HG03354 (cell line): ENCODE measurements around the gene CHPF.

Source experiments
- ATAC-seq: cut with Tn5 transposase; IDR thresholded peaks from one replicate; pipeline ENCODE4 v1.9.1; 2021; ENCODE audit warnings: mild to moderate bottlenecking; ENCODE audit not compliant: unreplicated experiment, poor library complexity, severe bottlenecking

The CHPF gene

GRCh38 chr2:219516888-219517287 lies 26.7 kb downstream of the CHPF start:
- no peak for ATAC-seq

DNA sequence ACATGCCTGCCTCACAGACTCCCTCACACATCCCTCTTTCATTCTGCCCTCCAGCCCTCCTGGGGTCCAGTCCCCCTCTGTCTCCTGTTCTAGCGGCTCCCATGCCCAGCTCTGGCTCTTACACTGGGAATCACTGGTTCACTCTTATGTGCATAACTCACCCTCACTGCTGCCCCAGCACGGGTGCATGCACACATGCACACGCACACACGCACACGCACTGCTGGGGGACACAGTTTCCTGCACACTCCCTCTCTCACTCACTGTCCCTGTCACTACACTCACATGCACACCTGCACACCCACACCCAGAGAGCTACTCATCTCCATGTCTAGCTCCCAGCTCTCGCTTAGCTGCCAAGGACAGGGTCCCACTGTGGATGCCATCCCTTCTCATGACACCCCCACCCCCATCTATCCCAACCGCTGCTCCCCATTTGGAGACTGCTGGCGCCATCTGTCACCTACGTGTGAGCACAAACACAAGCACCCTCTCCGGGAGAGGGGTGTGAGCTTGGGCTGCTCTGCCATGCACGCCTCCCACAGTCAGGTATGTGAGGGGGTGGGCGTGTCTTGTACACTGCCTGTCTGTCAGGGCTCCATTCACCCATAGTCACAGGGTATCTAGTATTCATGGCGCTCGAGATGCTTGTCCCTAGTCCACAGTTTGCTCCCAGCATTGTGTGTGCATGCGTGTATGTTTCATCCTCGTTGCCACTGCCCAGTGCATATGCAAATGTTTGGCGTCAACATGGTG lies 27.6 kb downstream of the CHPF start:
- ATAC-seq, result no peak

DNA sequence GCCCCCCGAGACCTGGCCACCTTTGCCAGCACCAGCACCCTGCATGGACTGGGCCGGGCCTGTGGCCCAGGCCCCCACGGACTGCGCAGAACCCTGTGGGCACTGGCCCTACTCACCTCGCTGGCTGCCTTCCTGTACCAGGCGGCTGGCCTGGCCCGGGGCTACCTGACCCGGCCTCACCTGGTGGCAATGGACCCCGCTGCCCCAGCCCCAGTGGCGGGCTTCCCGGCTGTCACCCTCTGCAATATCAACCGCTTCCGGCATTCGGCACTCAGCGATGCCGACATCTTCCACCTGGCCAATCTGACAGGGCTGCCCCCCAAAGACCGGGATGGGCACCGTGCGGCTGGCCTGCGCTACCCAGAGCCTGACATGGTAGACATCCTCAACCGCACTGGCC lies 28.8 kb downstream of the CHPF start:
- ATAC-seq, result no peak

- no peak for ATAC-seq
Observed at GRCh38 chr2:219514196-219514761, 29.3 kb downstream of the CHPF start, which contains the start of gene ASIC4. ASIC4 (plus strand) TSS chr2:219514482; CDS start chr2:219514725, 243 bp downstream.

GRCh38 chr2:219513787-219514186 lies 29.8 kb downstream of the CHPF start:
- ATAC-seq, result no peak

DNA sequence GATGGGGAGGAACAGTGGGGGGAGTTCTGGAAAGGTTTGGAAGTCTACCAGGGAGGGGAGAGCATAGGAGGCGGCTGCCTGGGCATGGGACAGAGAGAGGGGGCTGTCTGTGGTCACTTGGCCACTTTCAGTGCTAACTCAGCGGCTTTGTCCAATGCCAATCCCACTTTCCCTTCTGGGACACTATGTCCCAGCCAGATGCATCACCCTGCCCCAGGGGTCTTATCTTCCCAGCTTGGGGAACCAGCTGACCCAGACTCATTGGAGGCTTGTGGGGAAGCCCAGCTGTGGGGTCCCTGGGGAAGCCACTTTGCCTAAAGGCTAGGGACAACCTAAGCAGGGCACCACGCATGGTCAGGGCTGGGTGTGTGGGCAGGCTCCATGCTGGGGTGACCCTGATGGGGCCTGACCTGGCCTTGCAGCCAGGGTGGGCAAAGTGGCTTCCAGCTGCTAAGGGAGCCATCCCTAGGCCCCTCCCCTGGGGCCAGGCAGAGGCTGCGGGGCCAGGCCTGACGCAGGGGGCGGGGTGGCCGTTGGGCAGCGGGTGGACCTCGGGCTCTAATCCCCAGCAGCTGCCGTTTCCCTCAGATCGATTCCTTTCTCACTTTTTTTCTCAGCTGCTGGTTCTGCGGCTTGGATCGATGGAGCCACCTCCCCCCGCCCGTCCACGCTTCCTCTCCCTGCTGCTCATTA lies 30.9 kb downstream of the CHPF start:
- ATAC-seq, result no peak

DNA sequence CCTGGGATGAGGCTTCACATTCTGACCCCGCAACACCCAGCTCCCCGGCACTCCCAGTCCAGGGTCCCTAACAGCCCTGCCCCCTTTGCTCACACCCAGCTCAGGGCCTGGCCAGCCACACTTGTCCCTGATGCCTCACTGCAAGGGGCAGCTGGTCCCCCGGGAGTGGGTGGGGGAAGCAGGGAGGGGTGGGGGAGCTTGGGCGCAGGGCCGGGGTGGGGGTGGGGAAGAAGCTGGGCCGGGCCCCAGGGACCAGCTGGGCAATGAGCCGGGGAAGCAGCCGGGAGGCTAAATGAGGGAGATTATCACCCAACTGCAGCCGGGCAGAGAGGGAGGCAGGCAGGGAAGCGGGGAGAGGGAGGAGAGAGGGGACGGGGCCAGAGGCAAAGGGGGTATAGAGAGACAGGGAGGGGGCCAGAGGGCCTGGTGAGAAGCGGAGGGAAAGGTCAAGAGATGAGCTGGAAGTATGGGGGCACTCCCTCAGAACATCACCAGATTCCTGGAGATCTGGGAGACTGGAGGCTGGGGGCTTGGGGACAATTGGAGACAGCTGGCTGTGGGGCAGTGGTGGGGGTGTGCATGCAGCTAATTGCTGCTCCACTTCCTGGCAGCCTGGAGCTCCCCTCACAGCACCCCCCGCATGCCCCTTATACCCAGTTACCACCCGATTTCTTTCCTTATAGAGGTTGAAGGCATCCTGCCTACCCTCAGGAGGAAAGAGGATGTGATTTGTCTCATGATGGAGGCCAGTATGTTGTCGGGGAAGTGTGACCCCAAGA lies 31.9 kb downstream of the CHPF start:
- ATAC-seq, result no peak

DNA sequence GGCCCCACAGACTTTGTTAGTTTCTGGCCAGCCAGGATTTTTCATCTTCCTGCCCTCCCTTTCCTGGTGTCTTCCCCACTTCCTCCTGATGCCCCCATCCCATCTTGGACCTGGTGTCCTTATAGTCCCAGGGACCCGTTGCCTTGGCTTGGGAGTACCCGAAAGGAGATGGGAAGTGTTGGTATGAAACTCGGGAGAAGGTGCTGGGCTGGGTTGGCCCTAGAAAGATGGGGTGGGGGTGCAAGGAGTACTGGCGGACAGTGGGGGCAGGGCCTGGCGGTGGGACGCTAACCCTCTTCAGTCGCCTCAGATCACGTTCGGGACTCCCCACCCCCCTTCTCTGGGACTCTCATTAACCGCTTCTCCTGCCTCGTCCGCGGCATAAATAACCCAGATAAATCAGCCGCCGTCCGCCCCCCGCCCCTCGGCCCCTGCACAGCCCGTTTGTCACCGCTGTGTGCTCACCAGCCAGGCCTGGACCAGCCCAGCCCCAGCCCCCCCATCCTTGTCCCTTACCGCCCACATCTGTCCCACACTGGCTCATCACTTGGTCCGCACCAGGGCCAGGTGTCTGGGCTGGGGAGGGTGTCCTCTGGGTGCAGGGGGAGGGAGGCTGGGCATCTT lies 33.0 kb downstream of the CHPF start:
- no peak for ATAC-seq

GRCh38 chr2:219509780-219510511 lies 33.7 kb downstream of the CHPF start:
- ATAC-seq, result peak; percentile 61

GRCh38 chr2:219508971-219509779 lies 34.4 kb downstream of the CHPF start:
- ATAC-seq, result peak; percentile 18

DNA sequence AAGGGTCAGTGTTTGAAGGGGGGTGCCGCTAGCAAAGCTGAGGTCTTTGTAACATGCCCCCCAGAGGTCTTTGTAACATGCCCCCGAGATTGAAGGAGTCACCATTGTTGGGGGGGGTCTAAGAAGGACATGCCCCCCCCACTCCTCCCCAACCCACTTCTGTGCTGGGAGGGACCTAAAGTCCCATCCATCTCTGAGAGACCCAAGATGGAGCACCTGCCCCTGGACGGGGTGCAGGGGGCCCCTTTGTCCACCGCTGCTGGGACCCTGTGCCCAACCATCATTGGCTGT lies 35.2 kb downstream of the CHPF start:
- ATAC-seq, result no peak

- ATAC-seq, result no peak
Observed at GRCh38 chr2:219507581-219508443, 35.8 kb downstream of the CHPF start.

GRCh38 chr2:219506802-219507526 lies 36.6 kb downstream of the CHPF start:
- ATAC-seq, result no peak

GRCh38 chr2:219506153-219506801 lies 37.3 kb downstream of the CHPF start:
- no peak for ATAC-seq

DNA sequence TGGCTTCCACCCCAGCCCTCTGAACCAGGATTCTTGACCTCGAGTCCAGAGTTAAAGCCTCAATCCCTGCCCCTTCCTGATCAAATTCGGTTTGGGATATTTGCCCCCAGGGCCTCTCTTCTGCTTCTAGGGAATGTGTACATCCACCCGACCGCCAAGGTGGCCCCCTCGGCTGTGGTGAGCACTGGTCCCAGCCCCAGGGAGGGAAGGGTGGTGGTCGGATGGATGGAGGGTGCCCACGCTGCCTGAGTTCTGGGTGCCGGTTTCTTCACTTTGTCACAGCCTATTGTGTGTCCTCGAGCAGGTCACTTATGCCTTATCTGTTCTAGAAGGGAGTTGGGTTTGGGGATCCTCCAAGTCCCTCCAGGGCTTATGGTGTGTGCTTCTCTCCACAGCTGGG lies 38.0 kb downstream of the CHPF start:
- ATAC-seq, result no peak

DNA sequence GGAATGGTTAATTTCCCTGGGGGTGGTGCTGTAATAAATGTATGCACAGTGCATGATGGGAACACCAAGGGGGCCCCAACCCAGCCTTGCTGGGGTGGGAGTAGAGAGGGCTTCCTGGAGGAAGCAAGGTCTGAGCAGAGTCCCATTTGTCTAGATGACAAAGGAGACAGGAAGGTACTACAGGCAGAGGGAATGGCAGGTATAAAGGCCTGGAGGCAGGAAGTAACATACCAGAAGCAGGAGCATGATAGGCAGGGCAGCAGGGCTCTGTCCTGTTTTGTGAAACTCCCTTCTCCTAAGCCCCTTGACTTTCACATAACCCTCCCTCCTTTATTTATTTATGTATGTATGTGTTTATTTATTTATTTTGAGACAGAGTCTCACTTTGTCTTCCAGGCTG lies 41.0 kb downstream of the CHPF start:
- no peak for ATAC-seq

- no peak for ATAC-seq
Observed at GRCh38 chr2:219501849-219502248, 41.8 kb downstream of the CHPF start.
